PFSK-1 (cell line): ENCODE results near the gene TM4SF20.

Experiments
- FOXP2 ChIP-seq: optimal IDR thresholded peaks from 2 replicates; pipeline ENCODE3; 2011; ENCODE audit warnings: borderline replicate concordance, control low read depth, inconsistent platforms; ENCODE audit not compliant: insufficient read depth; ENCODE audit errors: extremely low read length, extremely low read depth
- POLR2AphosphoS5 ChIP-seq: IDR thresholded peaks from 2 replicates; pipeline ENCODE4 v1.6.1; 2012; ENCODE audit warnings: low read depth, mild to moderate bottlenecking, control low read depth, low read length, moderate library complexity
- SIN3A ChIP-seq: IDR thresholded peaks from 2 replicates; pipeline ENCODE4 v1.6.1; 2012; ENCODE audit warnings: mild to moderate bottlenecking, low read length, moderate library complexity, borderline replicate concordance; ENCODE audit not compliant: insufficient read depth
- TAF1 ChIP-seq: IDR thresholded peaks from 2 replicates; pipeline ENCODE4 v1.6.1; 2012; ENCODE audit warnings: low read length, control low read depth, borderline replicate concordance; ENCODE audit not compliant: insufficient read depth
- TF ChIP-seq, protein P1 (sequence below), 2 experiments: IDR thresholded peaks; 2 replicates each; pipeline versions ENCODE4 v1.6.1 to v1.8.0; 2011 to 2012; ENCODE audit warnings: low read depth in 2 of 2, low read length in 2 of 2, control low read depth in 1 of 2, inconsistent platforms in 1 of 2, mild to moderate bottlenecking in 1 of 2, moderate library complexity in 1 of 2; ENCODE audit not compliant: insufficient read depth in 1 of 2

TM4SF20 gene

DNA sequence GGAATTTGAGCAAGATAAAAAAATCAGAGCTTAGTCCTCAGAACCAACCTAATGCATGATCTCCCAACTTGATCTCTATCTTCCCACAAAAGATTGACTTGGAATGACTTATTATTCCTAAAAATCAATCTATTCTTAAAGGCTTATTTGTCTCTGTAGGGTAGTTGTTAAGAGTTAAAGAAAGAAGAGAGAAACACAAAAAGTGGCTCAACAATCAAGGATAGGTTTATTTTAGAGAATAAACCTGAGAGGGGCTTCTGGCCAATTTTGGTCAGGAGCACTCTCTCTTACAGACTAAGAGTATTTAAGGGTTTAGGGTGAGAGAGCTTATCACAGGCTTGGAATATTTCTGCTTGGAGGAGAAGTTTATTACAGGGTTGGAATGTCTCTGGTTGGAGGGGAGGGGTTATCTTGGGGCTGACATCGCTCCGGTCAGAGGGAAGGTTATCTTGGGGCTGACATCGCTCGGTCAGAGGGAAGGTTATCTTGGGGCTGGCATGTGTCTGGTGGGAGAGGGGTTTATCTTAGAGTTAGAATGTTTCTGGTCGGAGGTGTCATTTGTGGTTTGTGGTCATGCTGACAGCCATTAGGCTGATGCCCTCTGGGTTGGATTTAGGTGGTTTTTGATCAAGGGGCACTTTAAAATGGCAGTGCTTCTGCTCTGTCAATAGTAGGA lies 56.4 kb downstream of the TM4SF20 start:
- TF ChIP-seq TAF1: no peak

DNA sequence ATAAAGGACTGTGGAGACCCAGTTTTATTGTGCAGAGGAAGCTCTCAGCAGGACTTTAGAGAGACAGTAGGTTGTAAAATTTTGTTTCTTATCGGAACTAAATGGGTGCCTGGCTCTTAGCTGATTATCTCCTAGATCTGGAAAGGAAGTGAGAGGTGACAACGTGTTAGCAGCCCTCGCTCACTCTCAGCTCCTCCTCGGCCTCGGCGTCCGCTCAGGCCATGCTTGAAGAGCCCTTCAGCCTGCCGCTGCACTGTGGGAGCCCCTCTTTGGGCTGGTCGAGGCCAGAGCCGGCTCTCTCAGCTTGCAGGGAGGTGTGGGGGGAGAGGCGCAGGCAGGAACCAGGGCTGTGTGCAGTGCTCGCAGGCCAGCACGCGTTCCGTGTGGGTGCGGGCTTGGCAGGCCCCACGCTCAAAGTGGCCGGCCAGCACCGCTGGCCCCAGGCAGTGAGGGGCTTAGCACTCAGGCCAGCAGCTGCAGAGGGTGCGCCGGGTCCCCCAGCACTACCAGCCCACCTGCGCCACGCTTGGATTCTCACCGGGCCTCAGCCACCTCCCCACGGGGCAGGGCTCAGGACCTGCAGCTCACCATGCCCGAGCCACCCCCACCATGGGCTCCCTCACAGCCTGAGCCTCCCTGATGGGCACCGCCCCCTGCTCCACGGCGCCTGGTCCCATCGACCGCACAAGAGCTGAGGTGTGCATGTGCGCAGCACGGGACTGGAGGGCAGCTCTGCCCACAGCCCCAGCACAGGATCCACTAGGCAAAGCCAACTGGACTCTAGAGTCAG lies 58.6 kb downstream of the TM4SF20 start:
- TF ChIP-seq FOXP2 (no peak), SIN3A (no peak), POLR2AphosphoS5 (no peak), TAF1 (no peak)
- TF ChIP-seq, protein P1, sequence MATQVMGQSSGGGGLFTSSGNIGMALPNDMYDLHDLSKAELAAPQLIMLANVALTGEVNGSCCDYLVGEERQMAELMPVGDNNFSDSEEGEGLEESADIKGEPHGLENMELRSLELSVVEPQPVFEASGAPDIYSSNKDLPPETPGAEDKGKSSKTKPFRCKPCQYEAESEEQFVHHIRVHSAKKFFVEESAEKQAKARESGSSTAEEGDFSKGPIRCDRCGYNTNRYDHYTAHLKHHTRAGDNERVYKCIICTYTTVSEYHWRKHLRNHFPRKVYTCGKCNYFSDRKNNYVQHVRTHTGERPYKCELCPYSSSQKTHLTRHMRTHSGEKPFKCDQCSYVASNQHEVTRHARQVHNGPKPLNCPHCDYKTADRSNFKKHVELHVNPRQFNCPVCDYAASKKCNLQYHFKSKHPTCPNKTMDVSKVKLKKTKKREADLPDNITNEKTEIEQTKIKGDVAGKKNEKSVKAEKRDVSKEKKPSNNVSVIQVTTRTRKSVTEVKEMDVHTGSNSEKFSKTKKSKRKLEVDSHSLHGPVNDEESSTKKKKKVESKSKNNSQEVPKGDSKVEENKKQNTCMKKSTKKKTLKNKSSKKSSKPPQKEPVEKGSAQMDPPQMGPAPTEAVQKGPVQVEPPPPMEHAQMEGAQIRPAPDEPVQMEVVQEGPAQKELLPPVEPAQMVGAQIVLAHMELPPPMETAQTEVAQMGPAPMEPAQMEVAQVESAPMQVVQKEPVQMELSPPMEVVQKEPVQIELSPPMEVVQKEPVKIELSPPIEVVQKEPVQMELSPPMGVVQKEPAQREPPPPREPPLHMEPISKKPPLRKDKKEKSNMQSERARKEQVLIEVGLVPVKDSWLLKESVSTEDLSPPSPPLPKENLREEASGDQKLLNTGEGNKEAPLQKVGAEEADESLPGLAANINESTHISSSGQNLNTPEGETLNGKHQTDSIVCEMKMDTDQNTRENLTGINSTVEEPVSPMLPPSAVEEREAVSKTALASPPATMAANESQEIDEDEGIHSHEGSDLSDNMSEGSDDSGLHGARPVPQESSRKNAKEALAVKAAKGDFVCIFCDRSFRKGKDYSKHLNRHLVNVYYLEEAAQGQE (IDR thresholded peaks at IDR 0.05; ENCODE audit: insufficient read depth in 1 of 2, low read depth in 2 of 2, low read length in 2 of 2): no peak

DNA sequence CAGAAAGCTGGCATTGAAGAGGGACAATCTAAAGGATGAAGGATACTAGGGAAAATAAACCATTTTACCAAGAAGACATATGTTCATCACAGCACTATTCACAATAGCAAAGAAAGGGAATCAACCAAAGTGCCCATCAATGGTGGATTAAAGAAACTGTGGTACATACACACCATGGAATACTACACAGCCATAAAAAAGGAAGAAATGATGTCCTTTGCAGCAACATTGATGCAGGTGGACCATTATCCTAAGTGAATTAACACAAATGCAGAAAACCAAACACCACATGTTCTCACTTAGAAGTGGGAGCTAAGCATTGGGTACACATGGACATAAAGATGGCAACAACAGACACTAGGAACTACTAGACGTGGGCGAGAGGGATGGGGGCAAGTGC lies 61.3 kb downstream of the TM4SF20 start:
- TF ChIP-seq FOXP2 (no peak), TAF1 (no peak), POLR2AphosphoS5 (no peak), SIN3A (no peak)
- TF ChIP-seq, protein P1 (IDR thresholded peaks at IDR 0.05; ENCODE audit: insufficient read depth in 1 of 2, low read depth in 2 of 2, low read length in 2 of 2): no peak

DNA sequence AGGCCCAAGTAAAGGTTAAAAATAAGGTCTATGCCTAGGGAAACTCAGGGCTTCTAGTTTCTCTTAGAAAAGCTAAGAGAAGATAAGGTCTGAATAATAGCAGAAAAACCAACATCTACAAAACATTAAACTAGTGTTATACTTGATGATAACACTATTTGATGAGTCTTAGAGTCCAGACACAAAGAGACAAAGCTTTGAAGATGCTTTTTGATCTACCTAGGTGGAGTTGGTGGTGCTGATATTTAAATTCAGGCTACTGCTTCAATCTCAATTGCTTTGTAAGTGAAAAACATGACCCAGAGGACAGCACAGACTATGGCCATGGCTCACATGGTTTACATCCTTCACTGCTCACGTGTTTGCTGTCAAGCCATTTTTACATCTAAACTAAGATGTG lies 65.8 kb downstream of the TM4SF20 start:
- TF ChIP-seq SIN3A: no peak
- no peak for TF ChIP-seq TAF1
- TF ChIP-seq, protein P1 (IDR thresholded peaks at IDR 0.05; ENCODE audit: insufficient read depth in 1 of 2, low read depth in 2 of 2, low read length in 2 of 2): no peak
- TF ChIP-seq POLR2AphosphoS5: no peak
- TF ChIP-seq FOXP2: no peak

DNA sequence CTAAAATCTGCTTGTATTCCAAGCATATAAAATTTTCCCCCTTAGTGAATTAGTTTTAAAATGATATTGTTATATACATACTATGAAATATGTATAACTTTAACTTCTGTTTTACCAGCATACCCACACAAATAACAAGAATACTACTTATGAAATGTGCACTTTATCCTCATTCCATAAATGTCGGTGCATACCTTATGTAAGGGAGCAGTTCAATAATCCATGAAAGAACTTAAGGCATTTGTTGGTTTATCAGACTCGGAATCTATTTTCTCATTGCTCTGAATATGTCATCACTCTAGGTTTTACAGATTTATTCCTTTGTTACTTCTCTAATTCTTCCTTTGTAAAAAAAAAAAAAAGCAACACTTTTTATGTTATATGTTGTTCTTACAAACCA lies 66.5 kb downstream of the TM4SF20 start:
- no peak for TF ChIP-seq TAF1
- no peak for TF ChIP-seq POLR2AphosphoS5
- TF ChIP-seq SIN3A: no peak
- no peak for TF ChIP-seq FOXP2
- TF ChIP-seq, protein P1 (IDR thresholded peaks at IDR 0.05; ENCODE audit: insufficient read depth in 1 of 2, low read depth in 2 of 2, low read length in 2 of 2): no peak
